Measurements from ENCODE around the gene TRAPPC14. TPM values are rescaled to one million over a fixed set of nuclear protein-coding genes. Genes with fewer than 3 reads are reported as not detected.
A peak's percentile ranks its signal among the peaks of the same experiment; 100 is the strongest.

TRAPPC14 gene
- total and polyA plus RNA-seq, 2 of the 13 experiments (the other 11 are each of a cell fraction or from before 2014, with no cell fraction given), result 4.7 to 9.6 TPM

DNA sequence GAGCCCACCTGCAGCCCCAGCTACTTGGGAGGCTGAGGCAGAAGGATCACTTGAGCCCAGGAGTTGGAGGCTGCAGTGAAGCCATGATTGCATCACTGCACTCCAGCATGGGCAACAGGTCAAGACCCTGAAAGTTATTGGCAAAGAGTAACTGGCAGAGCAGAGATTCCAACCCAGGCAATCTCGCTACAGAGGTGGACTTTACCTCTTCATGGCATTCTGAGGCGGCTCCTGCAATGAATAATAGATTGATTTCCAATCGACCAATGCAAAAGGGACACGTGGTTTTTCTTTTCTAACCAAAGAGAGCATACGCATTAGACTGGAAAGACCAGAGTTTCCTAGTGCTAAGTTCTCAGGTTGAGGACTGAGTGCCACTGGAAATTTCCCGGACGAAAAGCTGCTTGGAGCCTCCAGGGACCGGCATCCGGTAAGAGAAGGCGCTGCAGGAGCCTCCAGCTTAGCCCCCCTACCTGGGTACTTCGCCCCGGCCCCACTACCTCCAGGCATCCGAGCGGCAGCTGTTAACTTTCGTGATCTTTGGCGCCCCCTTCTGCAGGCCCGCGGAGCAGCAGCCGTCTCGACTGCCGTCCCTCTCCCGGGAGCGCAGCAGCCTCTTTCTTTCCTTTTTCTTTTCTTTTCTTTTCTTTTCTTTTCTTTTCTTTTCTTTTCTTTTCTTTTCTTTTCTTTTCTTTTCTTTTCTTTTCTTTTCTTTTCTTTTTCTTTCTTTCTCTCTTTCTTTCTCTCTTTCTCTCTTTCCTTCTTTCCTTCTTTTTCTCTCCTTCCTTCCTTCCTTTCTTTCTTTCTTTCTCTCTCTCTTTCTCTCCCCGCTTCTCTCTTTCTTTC lies 27.7 kb downstream of the TRAPPC14 start (continued):
- TF ChIP-seq RBM22 (optimal IDR thresholded peaks at IDR 0.05; ENCODE audit: low read length), result no peak
- no peak for TF ChIP-seq CENPT (CRISPR knock-in tag; IDR thresholded peaks at IDR 0.05; ENCODE audit: low read depth)
- TF ChIP-seq TBP (CRISPR knock-in tag; IDR thresholded peaks at IDR 0.05), result no peak
- TF ChIP-seq SIN3A (IDR thresholded peaks at IDR 0.05; ENCODE audit: borderline replicate concordance, low read depth, low read length), result no peak
- TF ChIP-seq DNMT3B (CRISPR knock-in tag; conservative IDR thresholded peaks at IDR 0.05), result no peak
- no peak for TF ChIP-seq ZNF451 (CRISPR knock-in tag; IDR thresholded peaks at IDR 0.05)
- no peak for TF ChIP-seq SIX1 (CRISPR knock-in tag; IDR thresholded peaks at IDR 0.05; ENCODE audit: borderline replicate concordance)
- TF ChIP-seq PRMT3 (CRISPR knock-in tag; IDR thresholded peaks at IDR 0.05; ENCODE audit: borderline replicate concordance, low read depth), result no peak
- TF ChIP-seq, protein P1, sequence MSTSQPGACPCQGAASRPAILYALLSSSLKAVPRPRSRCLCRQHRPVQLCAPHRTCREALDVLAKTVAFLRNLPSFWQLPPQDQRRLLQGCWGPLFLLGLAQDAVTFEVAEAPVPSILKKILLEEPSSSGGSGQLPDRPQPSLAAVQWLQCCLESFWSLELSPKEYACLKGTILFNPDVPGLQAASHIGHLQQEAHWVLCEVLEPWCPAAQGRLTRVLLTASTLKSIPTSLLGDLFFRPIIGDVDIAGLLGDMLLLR (CRISPR knock-in tag; IDR thresholded peaks at IDR 0.05), result no peak
- TF ChIP-seq FOXA3 (CRISPR knock-in tag; IDR thresholded peaks at IDR 0.05), result no peak
- no peak for TF ChIP-seq JARID2 (CRISPR knock-in tag; IDR thresholded peaks at IDR 0.05; ENCODE audit: insufficient replicate concordance)
- TF ChIP-seq PRDM15 (CRISPR knock-in tag; IDR thresholded peaks at IDR 0.05), result no peak
- no peak for TF ChIP-seq ZNF180 (CRISPR knock-in tag; IDR thresholded peaks at IDR 0.05; ENCODE audit: borderline replicate concordance, low read depth)
- no peak for TF ChIP-seq ZNF572 (CRISPR knock-in tag; IDR thresholded peaks at IDR 0.05)
- TF ChIP-seq TBX3 (IDR thresholded peaks at IDR 0.05; ENCODE audit: borderline replicate concordance), result no peak
- no peak for TF ChIP-seq SOX6 (IDR thresholded peaks at IDR 0.05)
- peak; percentile 29; the same call in 1 of the 2 replicates for TF ChIP-seq SOX6 (CRISPR knock-in tag; IDR thresholded peaks at IDR 0.05)
- TF ChIP-seq TMF1 (CRISPR knock-in tag; IDR thresholded peaks at IDR 0.05; ENCODE audit: low read depth), result no peak
- TF ChIP-seq HOXA3 (CRISPR knock-in tag; IDR thresholded peaks at IDR 0.05), result 0 out of 2 replicates have a peak, but pooled peaks have one; percentile 34
- TF ChIP-seq KAT8 (CRISPR knock-in tag; IDR thresholded peaks at IDR 0.05), result 0 out of 2 replicates have a peak, but pooled peaks have one; percentile 15
- TF ChIP-seq FLYWCH1 (CRISPR knock-in tag; IDR thresholded peaks at IDR 0.05), result no peak
- TF ChIP-seq ZMAT3 (CRISPR knock-in tag; conservative IDR thresholded peaks at IDR 0.05), result no peak
- TF ChIP-seq TARDBP (CRISPR knock-in tag; IDR thresholded peaks at IDR 0.05), result no peak
- TF ChIP-seq CBX1 (IDR thresholded peaks at IDR 0.05; ENCODE audit: low read depth), result no peak
- TF ChIP-seq ZNF850 (CRISPR knock-in tag; conservative IDR thresholded peaks at IDR 0.05), result no peak
- no peak for TF ChIP-seq SIN3B (IDR thresholded peaks at IDR 0.05; ENCODE audit: low read length)
- TF ChIP-seq IKZF4 (CRISPR knock-in tag; IDR thresholded peaks at IDR 0.05; ENCODE audit: borderline replicate concordance, low read depth, not compliant biosample characterization), result no peak

Measured in HepG2 (cell line).